A673 (cell line): ENCODE results near the gene VPS33A. TPM values are rescaled to one million over a fixed set of nuclear protein-coding genes. Genes with fewer than 3 reads are reported as not detected.

Experiments used
- BruUV-seq: library from RNA; stranded (reverse); fragments of 400-500 nt; replicated peaks from 2 replicates; lab custom pipeline; 2021; lab: Mats Ljungman, UMichigan
- CTCF ChIA-PET: fragments of 300-600 bp; sonication (Branson Sonifier 250); formaldehyde crosslinking; loops from one replicate; lab custom pipeline; 2022; ENCODE audit warnings: antibody characterized with exemption; lab: Charles Lee
- POLR2A ChIA-PET: fragments of 300-600 bp; sonication (Branson Sonifier 250); formaldehyde crosslinking; loops from one replicate; lab custom pipeline; 2022; ENCODE audit warnings: antibody characterized with exemption; ENCODE audit not compliant: low non-redundant PET; lab: Charles Lee
- DNase-seq: peaks from one replicate; pipeline ENCODE4 v3.0.0-alpha.2; 2015; ENCODE audit warnings: low spot score
- H3K27ac ChIP-seq: fragments of 200-600 bp; sonication (generic); 2 replicates; pipeline ENCODE4 v1.5.1; 2016; ENCODE audit warnings: mixed run types, low read depth, mild to moderate bottlenecking, mixed read lengths, antibody characterized with exemption, low read length; ENCODE audit not compliant: poor library complexity, severe bottlenecking
- H3K27me3 ChIP-seq: fragments of 200-600 bp; sonication (generic); replicated peaks from 2 replicates; pipeline ENCODE4 v1.6.1; 2017; ENCODE audit warnings: mixed run types, low read depth, mild to moderate bottlenecking, mixed read lengths, antibody characterized with exemption, low read length; ENCODE audit not compliant: insufficient read depth, poor library complexity
- H3K36me3 ChIP-seq: fragments of 200-600 bp; sonication (generic); 2 replicates; pipeline ENCODE4 v1.6.1; 2016; ENCODE audit warnings: mixed run types, mild to moderate bottlenecking, mixed read lengths, antibody characterized with exemption, low read length; ENCODE audit not compliant: insufficient read depth, poor library complexity, severe bottlenecking
- H3K4me1 ChIP-seq: fragments of 200-600 bp; sonication (generic); 2 replicates; pipeline ENCODE4 v1.6.1; 2017; ENCODE audit warnings: mixed run types, mild to moderate bottlenecking, mixed read lengths, antibody characterized with exemption, low read length; ENCODE audit not compliant: insufficient read depth, poor library complexity, severe bottlenecking
- H3K4me3 ChIP-seq: fragments of 200-600 bp; sonication (generic); 2 replicates; pipeline ENCODE4 v1.5.1; 2016; ENCODE audit warnings: low read depth, mixed run types, mild to moderate bottlenecking, mixed read lengths, low read length; ENCODE audit not compliant: poor library complexity, severe bottlenecking
- H3K9me3 ChIP-seq: fragments of 200-600 bp; sonication (generic); 2 replicates; pipeline ENCODE4 v1.6.1; 2016; ENCODE audit warnings: mixed run types, low read depth, mild to moderate bottlenecking, mixed read lengths, antibody characterized with exemption, low read length; ENCODE audit not compliant: poor library complexity, severe bottlenecking
- CTCF ChIP-seq: fragments of 300-800, 200-600 bp; sonication (generic); conservative IDR thresholded peaks from 2 replicates; pipeline ENCODE4 v1.5.1; 2017; ENCODE audit warnings: low read depth, mild to moderate bottlenecking, antibody characterized with exemption, low read length, moderate library complexity, mixed read lengths
- EZH2 ChIP-seq: fragments of 200-600 bp; sonication (generic); IDR thresholded peaks from 2 replicates; pipeline ENCODE4 v1.6.1; 2017; ENCODE audit warnings: borderline replicate concordance, low read depth, mild to moderate bottlenecking, mixed read lengths, antibody characterized with exemption, low read length; ENCODE audit not compliant: poor library complexity, severe bottlenecking
- intact Hi-C: fragments of 100-400 bp; cut with micrococcal nuclease; formaldehyde crosslinking; loops from one replicate; pipeline ENCODE4 v1.10.0; 2022; ENCODE audit not compliant: unreplicated experiment
- total RNA-seq: library from RNA; stranded (reverse); gene quantifications from 2 replicates; pipeline ENCODE4 v1.2.3, GENCODE V29; 2021

The VPS33A gene
- total RNA-seq, 1 experiment from 2014 or later, result 35.3 TPM

GRCh38 chr12:122225683-122226365 lies 40.5 kb downstream of the VPS33A start, which contains the start of gene DIABLO:
DIABLO (minus strand) TSS chr12:122226052; CDS start chr12:122226014, 38 bp downstream.
- H3K27ac ChIP-seq, result peak within 1 kb of the TSS; percentile 91
- ChIA-PET POLR2A (interaction anchor here (0.7 kb wide), 1 partner anchor 19 kb away, joined by 7 read pairs; no protein-coding TSS in a partner anchor), CTCF (no interaction called here)
- DNase-seq, result peak; percentile 100
- H3K4me1 ChIP-seq, result peaks cover 19% of the 10 kb centered on the region
- peaks cover 23% of the 10 kb centered on the region for H3K36me3 ChIP-seq
- TF ChIP-seq EZH2, result no peak
- TF ChIP-seq CTCF, result no peak
- intact Hi-C loops, result loop anchor here (1.0 kb wide), 1 partner anchor 40 kb away; the partner anchor contains the start of gene VPS33A
- H3K4me3 ChIP-seq, result peak within 1 kb of the TSS; percentile 93
- no TSS peak for BruUV-seq
- H3K9me3 ChIP-seq, result no peaks in the 10 kb centered on the region
- no peaks in the 10 kb centered on the region for H3K27me3 ChIP-seq

GRCh38 chr12:122216445-122216844 lies 49.8 kb downstream of the VPS33A start:
- TF ChIP-seq CTCF (no peak), EZH2 (no peak)
- Histone ChIP-seq H3K27me3 (no peaks in the 10 kb centered on the region), H3K9me3 (no peaks in the 10 kb centered on the region), H3K36me3 (peaks cover 70% of the 10 kb centered on the region), H3K4me3 (no peak overlapping the region), H3K27ac (no peak overlapping the region), H3K4me1 (no peaks in the 10 kb centered on the region)
- ChIA-PET CTCF (no interaction called here), POLR2A (no interaction called here)
- intact Hi-C loops, result no loop called here
- DNase-seq, result no peak
- BruUV-seq, result no TSS peak

- DNase-seq, result no peak
- H3K27ac ChIP-seq, result no peak overlapping the region
- ChIA-PET POLR2A (no interaction called here), CTCF (interaction anchor here (0.6 to 0.7 kb wide), 2 partner anchors 237 to 422 kb away, joined by 3 to 4 read pairs; partner anchors contain the start of gene RHOF)
- H3K36me3 ChIP-seq, result peaks cover 68% of the 10 kb centered on the region
- H3K9me3 ChIP-seq, result no peaks in the 10 kb centered on the region
- intact Hi-C loops, result no loop called here
- no TSS peak for BruUV-seq
- no peaks in the 10 kb centered on the region for H3K27me3 ChIP-seq
- H3K4me1 ChIP-seq, result no peaks in the 10 kb centered on the region
- H3K4me3 ChIP-seq, result no peak overlapping the region
- TF ChIP-seq CTCF, result no peak
- no peak for TF ChIP-seq EZH2
Measured at GRCh38 chr12:122215771-122216170, 50.5 kb downstream of the VPS33A start.
